HEK293 (cell line): ENCODE results near the gene RUVBL1.

Source experiments
- CTCF ChIA-PET: fragments of 350-600 bp; formaldehyde crosslinking; extraction: SDS; loops from one replicate; lab custom pipeline; 2021; ENCODE audit warnings: antibody characterized with exemption; lab: Yijun Ruan, JAX
- POLR2A ChIA-PET: fragments of 300-600 bp; formaldehyde crosslinking; extraction: SDS; loops from one replicate; lab custom pipeline; 2020; ENCODE audit warnings: antibody characterized with exemption, inconsistent platforms; lab: Yijun Ruan, JAX
- H3K27ac ChIP-seq: fragments of 200-500 bp; sonication (Bioruptor generic); 2 replicates; pipeline ENCODE4 v1.5.1; 2014; ENCODE audit warnings: low read depth, low read length, control low read depth, inconsistent platforms; ENCODE audit errors: extremely low read depth
- H3K36me3 ChIP-seq, 2 experiments: fragments of 200-500 bp in 1 of 2; sonication (Bioruptor generic) in 1 of 2; 1 replicate in 1 of 2; 2 replicates in 1 of 2; pipeline ENCODE4 v1.5.1; 2014 to 2017; ENCODE audit warnings: inconsistent platforms in 2 of 2, low read length in 2 of 2; ENCODE audit not compliant: control insufficient read depth in 2 of 2, insufficient read depth in 1 of 2
- H3K4me1 ChIP-seq: fragments of 200-500 bp; sonication (Bioruptor generic); 2 replicates; pipeline ENCODE4 v1.5.1; 2014; ENCODE audit warnings: mild to moderate bottlenecking, low read length, inconsistent platforms; ENCODE audit not compliant: control insufficient read depth, insufficient read depth
- H3K4me3 ChIP-seq: 2 replicates; pipeline ENCODE4 v1.5.1; 2011; ENCODE audit warnings: low read depth, mild to moderate bottlenecking, control low read depth, low read length, moderate library complexity
- H3K9me3 ChIP-seq: fragments of 200-500 bp; sonication (Bioruptor generic); 2 replicates; pipeline ENCODE4 v1.5.1; 2014; ENCODE audit warnings: low read depth, low read length, inconsistent platforms; ENCODE audit not compliant: control insufficient read depth, insufficient read depth
- GLI2 ChIP-seq: fragments of 450-650 bp; formaldehyde crosslinking; IDR thresholded peaks from 2 replicates; pipeline ENCODE4; 2017; ENCODE audit warnings: missing biosample characterization, missing genetic modification characterization, low read depth, borderline replicate concordance
- KLF1 ChIP-seq: fragments of 450-650 bp; formaldehyde crosslinking; IDR thresholded peaks from 2 replicates; pipeline ENCODE4 v1.5.1; 2016; ENCODE audit warnings: missing biosample characterization, missing genetic modification characterization
- KLF9 ChIP-seq: fragments of 450-650 bp; formaldehyde crosslinking; IDR thresholded peaks from 2 replicates; pipeline ENCODE4 v1.5.1; 2016; ENCODE audit warnings: missing biosample characterization, missing genetic modification characterization, low read depth
- MYNN ChIP-seq: fragments of 450-650 bp; formaldehyde crosslinking; IDR thresholded peaks from 2 replicates; pipeline ENCODE4 v1.5.1; 2016; ENCODE audit warnings: missing biosample characterization, missing genetic modification characterization, borderline replicate concordance
- OVOL3 ChIP-seq: fragments of 450-650 bp; formaldehyde crosslinking; IDR thresholded peaks from 2 replicates; pipeline ENCODE4 v1.5.1; 2016; ENCODE audit warnings: missing biosample characterization, missing genetic modification characterization
- PATZ1 ChIP-seq: fragments of 450-650 bp; formaldehyde crosslinking; IDR thresholded peaks from 2 replicates; pipeline ENCODE4 v1.5.1; 2016; ENCODE audit warnings: missing biosample characterization, missing genetic modification characterization
- SALL2 ChIP-seq: fragments of 450-650 bp; formaldehyde crosslinking; IDR thresholded peaks from 2 replicates; pipeline ENCODE4 v1.5.0; 2017; ENCODE audit warnings: missing biosample characterization, mild to moderate bottlenecking, missing genetic modification characterization, borderline replicate concordance
- WT1 ChIP-seq: fragments of 450-650 bp; formaldehyde crosslinking; IDR thresholded peaks from 2 replicates; pipeline ENCODE4 v1.5.1; 2016; ENCODE audit warnings: missing biosample characterization, missing genetic modification characterization
- ZBTB17 ChIP-seq: fragments of 450-650 bp; formaldehyde crosslinking; IDR thresholded peaks from 2 replicates; pipeline ENCODE4 v1.5.1; 2016; ENCODE audit warnings: missing biosample characterization, missing genetic modification characterization
- ZBTB48 ChIP-seq: fragments of 450-650 bp; formaldehyde crosslinking; IDR thresholded peaks from 2 replicates; pipeline ENCODE4 v1.5.1; 2016; ENCODE audit warnings: missing biosample characterization, missing genetic modification characterization
- ZNF155 ChIP-seq: fragments of 450-650 bp; formaldehyde crosslinking; IDR thresholded peaks from 2 replicates; pipeline ENCODE4 v1.5.1; 2016; ENCODE audit warnings: missing biosample characterization, missing genetic modification characterization
- ZNF19 ChIP-seq: fragments of 450-650 bp; formaldehyde crosslinking; IDR thresholded peaks from 2 replicates; pipeline ENCODE4; 2016; ENCODE audit warnings: missing biosample characterization, missing genetic modification characterization, low read depth
- ZNF221 ChIP-seq: fragments of 450-650 bp; formaldehyde crosslinking; IDR thresholded peaks from 2 replicates; pipeline ENCODE4 v1.5.1; 2017; ENCODE audit warnings: missing biosample characterization, missing genetic modification characterization, borderline replicate concordance
- ZNF223 ChIP-seq: fragments of 450-650 bp; formaldehyde crosslinking; IDR thresholded peaks from 2 replicates; pipeline ENCODE4 v1.5.1; 2016; ENCODE audit warnings: missing biosample characterization, missing genetic modification characterization
- ZNF280C ChIP-seq: fragments of 450-650 bp; formaldehyde crosslinking; IDR thresholded peaks from 2 replicates; pipeline ENCODE4 v1.5.1; 2016; ENCODE audit warnings: missing biosample characterization, missing genetic modification characterization
- ZNF350 ChIP-seq: fragments of 450-650 bp; formaldehyde crosslinking; IDR thresholded peaks from 2 replicates; pipeline ENCODE4 v1.5.0; 2017; ENCODE audit warnings: missing biosample characterization, mild to moderate bottlenecking, missing genetic modification characterization
- ZNF366 ChIP-seq: fragments of 450-650 bp; formaldehyde crosslinking; conservative IDR thresholded peaks from 2 replicates; pipeline ENCODE4 v1.5.1; 2016; ENCODE audit warnings: missing biosample characterization, missing genetic modification characterization
- ZNF416 ChIP-seq: fragments of 450-650 bp; formaldehyde crosslinking; IDR thresholded peaks from 2 replicates; pipeline ENCODE4 v1.5.1; 2016; ENCODE audit warnings: missing biosample characterization, missing genetic modification characterization
- ZNF423 ChIP-seq: fragments of 450-650 bp; formaldehyde crosslinking; IDR thresholded peaks from 2 replicates; pipeline ENCODE4 v1.5.1; 2016; ENCODE audit warnings: missing biosample characterization, missing genetic modification characterization
- ZNF433 ChIP-seq: fragments of 450-650 bp; formaldehyde crosslinking; IDR thresholded peaks from 2 replicates; pipeline ENCODE4 v1.5.1; 2016; ENCODE audit warnings: missing biosample characterization, missing genetic modification characterization, low read depth
- ZNF449 ChIP-seq: fragments of 450-650 bp; formaldehyde crosslinking; IDR thresholded peaks from 2 replicates; pipeline ENCODE4 v1.5.1; 2017; ENCODE audit warnings: missing biosample characterization, mild to moderate bottlenecking, missing genetic modification characterization, moderate library complexity
- ZNF48 ChIP-seq: fragments of 450-650 bp; formaldehyde crosslinking; IDR thresholded peaks from 2 replicates; pipeline ENCODE4 v1.5.1; 2016; ENCODE audit warnings: missing biosample characterization, missing genetic modification characterization
- ZNF529 ChIP-seq: fragments of 450-650 bp; formaldehyde crosslinking; IDR thresholded peaks from 2 replicates; pipeline ENCODE4 v1.5.1; 2017; ENCODE audit warnings: missing genetic modification characterization, missing biosample characterization; ENCODE audit not compliant: insufficient replicate concordance
- ZNF549 ChIP-seq: fragments of 450-650 bp; IDR thresholded peaks from 2 replicates; pipeline ENCODE4 v1.5.1; 2018; ENCODE audit warnings: missing biosample characterization, missing genetic modification characterization, mild to moderate bottlenecking, inconsistent platforms, moderate library complexity
- ZNF639 ChIP-seq: fragments of 450-650 bp; formaldehyde crosslinking; IDR thresholded peaks from 2 replicates; pipeline ENCODE4 v1.5.1; 2016; ENCODE audit warnings: missing biosample characterization, missing genetic modification characterization
- ZNF777 ChIP-seq: fragments of 450-650 bp; formaldehyde crosslinking; IDR thresholded peaks from 2 replicates; pipeline ENCODE4 v1.5.1; 2017; ENCODE audit warnings: missing biosample characterization, missing genetic modification characterization, borderline replicate concordance
- ZSCAN30 ChIP-seq: fragments of 450-650 bp; IDR thresholded peaks from 2 replicates; pipeline ENCODE4 v1.5.1; 2018; ENCODE audit warnings: missing biosample characterization, mild to moderate bottlenecking, missing genetic modification characterization, moderate library complexity

The RUVBL1 gene

GRCh38 chr3:128166971-128167453 is 43.4 kb upstream of the RUVBL1 start:
- ChIA-PET POLR2A (no interaction called here), CTCF (no interaction called here)
- Histone ChIP-seq H3K4me3 (no peak overlapping the region), H3K36me3 (peaks cover 0 to 5% of the 10 kb centered on the region in 2 experiments; a peak in 1 of 3 replicates), H3K9me3 (no peaks in the 10 kb centered on the region), H3K4me1 (no peaks in the 10 kb centered on the region), H3K27ac (no peak overlapping the region)
- TF ChIP-seq ZNF416 (tag by site-specific recombination) = no peak
- TF ChIP-seq MYNN (tag by site-specific recombination) = no peak
- no peak for TF ChIP-seq WT1
- no peak for TF ChIP-seq ZNF639
- TF ChIP-seq PATZ1 = no peak
- no peak for TF ChIP-seq ZNF449 (tag by site-specific recombination)
- TF ChIP-seq ZNF350 (tag by site-specific recombination) = no peak
- TF ChIP-seq ZSCAN30 (tag by site-specific recombination) = no peak
- no peak for TF ChIP-seq ZNF549
- no peak for TF ChIP-seq ZNF433 (tag by site-specific recombination)
- no peak for TF ChIP-seq ZNF529 (tag by site-specific recombination)
- TF ChIP-seq ZNF48 (tag by site-specific recombination) = no peak
- no peak for TF ChIP-seq ZBTB48
- TF ChIP-seq OVOL3 (tag by site-specific recombination) = no peak
- TF ChIP-seq ZBTB17 (tag by site-specific recombination) = no peak
- no peak for TF ChIP-seq ZNF155

- CTCF ChIA-PET = interaction anchor here (0.5 kb wide), 1 partner anchor 364 kb away, joined by 3 read pairs; no protein-coding TSS in a partner anchor
- H3K9me3 ChIP-seq = no peaks in the 10 kb centered on the region
- TF ChIP-seq GLI2 (tag by site-specific recombination) (no peak), ZNF777 (tag by site-specific recombination) (no peak), ZNF223 (tag by site-specific recombination) (no peak), ZNF639 (no peak), KLF1 (tag by site-specific recombination) (no peak), ZNF19 (tag by site-specific recombination) (no peak), ZNF221 (tag by site-specific recombination) (no peak), ZNF366 (tag by site-specific recombination) (no peak), ZNF423 (tag by site-specific recombination) (no peak), KLF9 (tag by site-specific recombination) (no peak), ZNF280C (tag by site-specific recombination) (no peak), SALL2 (tag by site-specific recombination) (no peak)
Observed at GRCh38 chr3:128163432-128163831, 39.8 kb upstream of the RUVBL1 start.

More at GRCh38 chr3:128163432-128163831, 39.8 kb upstream of the RUVBL1 start:
- no peaks in the 10 kb centered on the region for H3K4me1 ChIP-seq
- H3K27ac ChIP-seq = no peak overlapping the region
- H3K36me3 ChIP-seq = peaks cover 0 to 12% of the 10 kb centered on the region in 2 experiments; a peak in 1 of 3 replicates
- POLR2A ChIA-PET = no interaction called here
- no peak overlapping the region for H3K4me3 ChIP-seq
